ENCODE results near the gene MAPK9.

The MAPK9 gene

GRCh38 chr5:180316586-180316985 lies 24.7 kb upstream of the MAPK9 start:
- Histone ChIP-seq H3K4ac (ENCODE audit: low read length) (no peak overlapping the region), H2AFZ (ENCODE audit: low read length) (no peak overlapping the region), H3K4me3 (ENCODE audit: low read length in 2 of 2) (peak overlapping the region in 1 of 2 donors; percentile 53), H3K9ac (ENCODE audit: low read depth, low read length, poor library complexity) (no peak overlapping the region), H4K91ac (ENCODE audit: low read depth, low read length, poor library complexity) (no peak overlapping the region), H3K18ac (ENCODE audit: low read length) (no peak overlapping the region), H2BK12ac (ENCODE audit: low read length) (no peak overlapping the region), H2BK15ac (ENCODE audit: low read length) (no peak overlapping the region), H4K8ac (ENCODE audit: low read depth, low read length) (no peak overlapping the region), H3K9me3 (replicated peaks in 1 of 2; ENCODE audit: control insufficient read depth in 2 of 2, insufficient read depth in 1 of 2, low read depth in 1 of 2, low read length in 2 of 2) (peaks cover 0 to 2% of the 10 kb centered on the region in 2 donors), H3K4me2 (ENCODE audit: insufficient read depth, low read length, poor library complexity, severe bottlenecking) (no peak overlapping the region), H3K14ac (ENCODE audit: low read length) (no peak overlapping the region), H3K27me3 (ENCODE audit: control insufficient read depth in 3 of 3, insufficient read depth in 3 of 3, low read depth in 1 of 3, low read length in 3 of 3) (no peaks in the 10 kb centered on the region), H3K23ac (ENCODE audit: low read depth, low read length, poor library complexity) (no peak overlapping the region), H2BK5ac (ENCODE audit: low read length) (no peak overlapping the region), H3K27ac (replicated peaks; ENCODE audit: low read length) (no peak overlapping the region), H2AK5ac (ENCODE audit: low read depth, low read length) (no peak overlapping the region), H2BK120ac (ENCODE audit: low read depth, low read length) (no peak overlapping the region), H3K79me1 (ENCODE audit: low read depth, low read length) (no peaks in the 10 kb centered on the region), H3K4me1 (ENCODE audit: control insufficient read depth in 2 of 2, insufficient read depth in 1 of 2, low read depth in 1 of 2, low read length in 2 of 2) (no peaks in the 10 kb centered on the region), H3K36me3 (replicated peaks in 1 of 2; ENCODE audit: control insufficient read depth in 2 of 2, insufficient read depth in 2 of 2, low read length in 2 of 2) (peaks cover 14 to 38% of the 10 kb centered on the region in 2 donors)
- DNase-seq (ENCODE audit: low spot score) = no peak
- WGBS, 2 donors (ENCODE audit: extremely low coverage in 2 of 2, insufficient read length in 2 of 2, insufficient replicate concordance in 1 of 2) = no CpG with 5 or more reads among the region's 20 CpGs

DNA sequence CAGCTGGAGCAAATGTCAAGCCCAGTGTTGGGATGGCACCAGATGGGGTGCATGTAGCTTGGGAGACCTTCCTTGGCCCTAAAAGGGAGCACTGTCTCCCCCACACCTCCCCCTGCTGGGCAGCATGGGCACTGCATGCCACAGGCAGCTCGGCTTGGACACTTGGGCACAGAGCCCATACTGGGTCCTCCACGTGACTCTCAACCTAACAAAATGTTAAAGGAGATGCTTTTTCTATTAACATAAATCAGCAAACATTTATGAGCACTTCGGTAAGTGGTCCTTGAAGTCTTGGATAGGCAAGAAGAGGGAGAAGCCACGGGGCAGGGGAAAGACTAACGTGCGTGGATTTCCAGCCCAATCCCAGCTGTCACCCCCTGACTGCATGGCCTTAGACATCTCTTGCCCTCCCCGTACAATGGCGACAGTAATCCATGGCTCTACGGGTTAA lies 23.9 kb upstream of the MAPK9 start:
- Histone ChIP-seq H4K91ac (ENCODE audit: low read depth, low read length, poor library complexity) (no peak overlapping the region), H3K23ac (ENCODE audit: low read depth, low read length, poor library complexity) (no peak overlapping the region)

GRCh38 chr5:180313677-180314505 lies 22.0 kb upstream of the MAPK9 start:
- Histone ChIP-seq H3K9ac (ENCODE audit: low read depth, low read length, poor library complexity) (no peak overlapping the region), H4K8ac (ENCODE audit: low read depth, low read length) (no peak overlapping the region), H3K27ac (replicated peaks; ENCODE audit: low read length) (no peak overlapping the region), H3K9me3 (replicated peaks in 1 of 2; ENCODE audit: control insufficient read depth in 2 of 2, insufficient read depth in 1 of 2, low read depth in 1 of 2, low read length in 2 of 2) (no peaks in the 10 kb centered on the region), H2BK15ac (ENCODE audit: low read length) (no peak overlapping the region), H4K91ac (ENCODE audit: low read depth, low read length, poor library complexity) (no peak overlapping the region), H3K79me1 (ENCODE audit: low read depth, low read length) (no peaks in the 10 kb centered on the region), H3K36me3 (replicated peaks in 1 of 2; ENCODE audit: control insufficient read depth in 2 of 2, insufficient read depth in 2 of 2, low read length in 2 of 2) (peaks cover 17 to 37% of the 10 kb centered on the region in 2 donors), H3K23ac (ENCODE audit: low read depth, low read length, poor library complexity) (no peak overlapping the region), H3K27me3 (ENCODE audit: control insufficient read depth in 3 of 3, insufficient read depth in 3 of 3, low read depth in 1 of 3, low read length in 3 of 3) (no peaks in the 10 kb centered on the region), H2AK5ac (ENCODE audit: low read depth, low read length) (no peak overlapping the region), H2BK120ac (ENCODE audit: low read depth, low read length) (no peak overlapping the region), H3K4me3 (ENCODE audit: low read length in 2 of 2) (peak overlapping the region in 1 of 2 donors; percentile 39), H3K14ac (ENCODE audit: low read length) (peak overlapping the region; percentile 76), H3K4me2 (ENCODE audit: insufficient read depth, low read length, poor library complexity, severe bottlenecking) (no peak overlapping the region), H2BK5ac (ENCODE audit: low read length) (no peak overlapping the region), H3K18ac (ENCODE audit: low read length) (no peak overlapping the region), H2AFZ (ENCODE audit: low read length) (no peak overlapping the region), H3K4me1 (ENCODE audit: control insufficient read depth in 2 of 2, insufficient read depth in 1 of 2, low read depth in 1 of 2, low read length in 2 of 2) (no peaks in the 10 kb centered on the region), H3K4ac (ENCODE audit: low read length) (no peak overlapping the region), H2BK12ac (ENCODE audit: low read length) (no peak overlapping the region)
- no peak for DNase-seq (ENCODE audit: low spot score)
- no CpG with 5 or more reads among the region's 50 CpGs for WGBS, 2 donors (ENCODE audit: extremely low coverage in 2 of 2, insufficient read length in 2 of 2, insufficient replicate concordance in 1 of 2)

More for the DNA sequence above, 23.9 kb upstream of the MAPK9 start:
- peak; percentile 37 for DNase-seq (ENCODE audit: low spot score)
- Histone ChIP-seq H3K18ac (ENCODE audit: low read length) (no peak overlapping the region), H2AFZ (ENCODE audit: low read length) (no peak overlapping the region), H2BK5ac (ENCODE audit: low read length) (no peak overlapping the region), H3K9me3 (replicated peaks in 1 of 2; ENCODE audit: control insufficient read depth in 2 of 2, insufficient read depth in 1 of 2, low read depth in 1 of 2, low read length in 2 of 2) (no peaks in the 10 kb centered on the region), H2AK5ac (ENCODE audit: low read depth, low read length) (no peak overlapping the region), H3K27ac (replicated peaks; ENCODE audit: low read length) (no peak overlapping the region), H3K79me1 (ENCODE audit: low read depth, low read length) (no peaks in the 10 kb centered on the region), H3K9ac (ENCODE audit: low read depth, low read length, poor library complexity) (no peak overlapping the region), H2BK15ac (ENCODE audit: low read length) (no peak overlapping the region), H3K27me3 (ENCODE audit: control insufficient read depth in 3 of 3, insufficient read depth in 3 of 3, low read depth in 1 of 3, low read length in 3 of 3) (no peaks in the 10 kb centered on the region), H2BK12ac (ENCODE audit: low read length) (no peak overlapping the region), H3K4me2 (ENCODE audit: insufficient read depth, low read length, poor library complexity, severe bottlenecking) (no peak overlapping the region), H3K4ac (ENCODE audit: low read length) (no peak overlapping the region), H4K8ac (ENCODE audit: low read depth, low read length) (no peak overlapping the region), H3K4me3 (ENCODE audit: low read length in 2 of 2) (no peak overlapping the region), H2BK120ac (ENCODE audit: low read depth, low read length) (no peak overlapping the region), H3K4me1 (ENCODE audit: control insufficient read depth in 2 of 2, insufficient read depth in 1 of 2, low read depth in 1 of 2, low read length in 2 of 2) (no peaks in the 10 kb centered on the region), H3K14ac (ENCODE audit: low read length) (no peak overlapping the region), H3K36me3 (replicated peaks in 1 of 2; ENCODE audit: control insufficient read depth in 2 of 2, insufficient read depth in 2 of 2, low read length in 2 of 2) (peaks cover 17 to 39% of the 10 kb centered on the region in 2 donors)
- WGBS, 2 donors (ENCODE audit: extremely low coverage in 2 of 2, insufficient read length in 2 of 2, insufficient replicate concordance in 1 of 2) = no CpG with 5 or more reads among the region's 9 CpGs

GRCh38 chr5:180311216-180311615 lies 19.3 kb upstream of the MAPK9 start:
- no peak overlapping the region for H3K18ac ChIP-seq (ENCODE audit: low read length)
- H2AK5ac ChIP-seq (ENCODE audit: low read depth, low read length) = no peak overlapping the region
- no CpG with 5 or more reads among the region's 11 CpGs for WGBS, 2 donors (ENCODE audit: extremely low coverage in 2 of 2, insufficient read length in 2 of 2, insufficient replicate concordance in 1 of 2)

More at GRCh38 chr5:180311216-180311615, 19.3 kb upstream of the MAPK9 start:
- DNase-seq (ENCODE audit: low spot score) = no peak
- H2BK15ac ChIP-seq (ENCODE audit: low read length) = no peak overlapping the region
- no peaks in the 10 kb centered on the region for H3K27me3 ChIP-seq (ENCODE audit: control insufficient read depth in 3 of 3, insufficient read depth in 3 of 3, low read depth in 1 of 3, low read length in 3 of 3)
- no peak overlapping the region for H3K27ac ChIP-seq (replicated peaks; ENCODE audit: low read length)
- H3K79me1 ChIP-seq (ENCODE audit: low read depth, low read length) = no peaks in the 10 kb centered on the region
- H3K9me3 ChIP-seq (replicated peaks in 1 of 2; ENCODE audit: control insufficient read depth in 2 of 2, insufficient read depth in 1 of 2, low read depth in 1 of 2, low read length in 2 of 2) = no peaks in the 10 kb centered on the region
- H2AFZ ChIP-seq (ENCODE audit: low read length) = no peak overlapping the region
- H3K23ac ChIP-seq (ENCODE audit: low read depth, low read length, poor library complexity) = no peak overlapping the region
- H3K4me1 ChIP-seq (ENCODE audit: control insufficient read depth in 2 of 2, insufficient read depth in 1 of 2, low read depth in 1 of 2, low read length in 2 of 2) = no peaks in the 10 kb centered on the region
- H4K8ac ChIP-seq (ENCODE audit: low read depth, low read length) = no peak overlapping the region
- no peak overlapping the region for H2BK12ac ChIP-seq (ENCODE audit: low read length)
- no peak overlapping the region for H3K4me3 ChIP-seq (ENCODE audit: low read length in 2 of 2)
- H2BK120ac ChIP-seq (ENCODE audit: low read depth, low read length) = no peak overlapping the region
- no peak overlapping the region for H2BK5ac ChIP-seq (ENCODE audit: low read length)
- no peak overlapping the region for H3K14ac ChIP-seq (ENCODE audit: low read length)
- no peak overlapping the region for H3K9ac ChIP-seq (ENCODE audit: low read depth, low read length, poor library complexity)
- H3K4ac ChIP-seq (ENCODE audit: low read length) = no peak overlapping the region
- peaks cover 11 to 26% of the 10 kb centered on the region in 2 donors for H3K36me3 ChIP-seq (replicated peaks in 1 of 2; ENCODE audit: control insufficient read depth in 2 of 2, insufficient read depth in 2 of 2, low read length in 2 of 2)
- no peak overlapping the region for H4K91ac ChIP-seq (ENCODE audit: low read depth, low read length, poor library complexity)
- no peak overlapping the region for H3K4me2 ChIP-seq (ENCODE audit: insufficient read depth, low read length, poor library complexity, severe bottlenecking)
